Measurements from ENCODE around the gene DAZAP1.
A peak's percentile ranks its signal among the peaks of the same experiment; 100 is the strongest.

Gene DAZAP1

DNA sequence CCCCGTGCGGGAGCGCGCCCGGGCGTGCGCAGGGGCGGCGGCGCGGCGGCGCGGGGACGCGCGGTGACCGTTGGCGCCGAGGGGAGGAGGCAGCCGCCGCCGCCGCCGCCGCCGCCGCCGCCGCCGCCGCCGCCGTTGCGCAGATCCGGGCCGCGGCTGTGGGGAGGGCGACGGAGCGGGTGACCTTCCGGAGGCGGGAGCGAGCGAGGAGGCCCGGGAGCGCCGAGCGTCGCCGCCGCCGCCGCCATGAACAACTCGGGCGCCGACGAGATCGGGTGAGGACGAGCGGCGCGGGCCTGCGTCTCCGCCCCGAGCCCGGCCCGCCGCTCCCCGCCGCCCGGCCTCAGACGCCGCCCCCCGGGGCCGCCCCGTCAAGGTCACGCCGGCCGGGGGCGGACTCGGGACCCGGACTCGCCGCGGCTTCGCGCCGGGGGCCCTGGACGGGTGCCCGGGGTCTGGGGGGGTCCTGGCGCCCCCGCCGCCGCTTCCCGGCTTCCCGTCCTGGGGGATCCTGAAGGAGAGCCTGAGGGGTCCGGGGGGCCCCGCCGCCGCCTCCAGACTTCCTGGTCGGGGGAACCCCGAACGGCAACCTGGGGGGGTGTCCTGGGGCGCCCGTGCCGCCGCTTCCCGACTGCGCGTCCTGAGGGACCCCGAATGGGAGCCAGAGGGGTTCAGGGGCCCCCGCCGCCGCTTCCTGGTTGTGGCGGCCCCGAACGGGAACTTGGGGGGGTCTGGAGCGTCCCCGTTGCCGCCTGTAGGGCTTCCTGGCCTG, at the start of gene DAZAP1:
DAZAP1 (plus strand) TSS at position 59 of the 772 bp plus-strand sequence; CDS start at position 247, 188 bp downstream.
- DNase-seq (ENCODE audit: low read depth): no peak

DNA sequence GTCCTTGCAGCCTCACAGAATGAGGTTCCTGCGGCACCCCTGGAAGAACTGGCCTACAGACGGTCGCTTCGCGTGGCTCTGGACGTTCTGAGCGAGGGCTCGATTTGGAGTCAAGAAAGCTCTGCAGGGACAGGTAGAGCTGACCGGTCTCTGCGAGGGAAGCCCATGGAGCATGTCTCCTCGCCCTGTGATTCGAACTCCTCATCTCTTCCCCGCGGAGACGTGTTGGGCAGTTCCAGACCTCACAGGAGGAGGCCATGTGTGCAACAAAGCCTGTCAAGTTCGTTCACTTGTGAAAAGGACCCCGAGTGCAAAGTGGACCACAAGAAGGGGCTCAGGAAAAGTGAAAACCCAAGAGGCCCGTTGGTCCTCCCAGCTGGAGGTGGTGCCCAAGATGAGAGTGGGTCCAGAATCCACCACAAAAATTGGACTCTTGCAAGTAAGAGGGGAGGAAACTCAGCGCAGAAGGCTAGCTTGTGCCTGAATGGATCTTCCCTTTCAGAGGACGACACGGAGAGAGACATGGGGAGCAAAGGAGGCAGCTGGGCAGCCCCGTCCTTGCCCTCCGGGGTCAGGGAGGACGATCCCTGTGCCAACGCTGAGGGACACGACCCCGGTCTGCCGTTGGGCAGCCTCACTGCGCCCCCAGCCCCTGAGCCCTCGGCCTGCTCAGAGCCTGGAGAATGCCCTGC, 47.1 kb upstream of the DAZAP1 start:
- no peak for DNase-seq (ENCODE audit: low read depth)

GRCh38 chr19:1360818-1361461, 46.4 kb upstream of the DAZAP1 start:
- DNase-seq (ENCODE audit: low read depth): peak; percentile 51

- peak; percentile 72 for DNase-seq (ENCODE audit: low read depth)
Measured at GRCh38 chr19:1361601-1362386, 45.6 kb upstream of the DAZAP1 start.

DNA sequence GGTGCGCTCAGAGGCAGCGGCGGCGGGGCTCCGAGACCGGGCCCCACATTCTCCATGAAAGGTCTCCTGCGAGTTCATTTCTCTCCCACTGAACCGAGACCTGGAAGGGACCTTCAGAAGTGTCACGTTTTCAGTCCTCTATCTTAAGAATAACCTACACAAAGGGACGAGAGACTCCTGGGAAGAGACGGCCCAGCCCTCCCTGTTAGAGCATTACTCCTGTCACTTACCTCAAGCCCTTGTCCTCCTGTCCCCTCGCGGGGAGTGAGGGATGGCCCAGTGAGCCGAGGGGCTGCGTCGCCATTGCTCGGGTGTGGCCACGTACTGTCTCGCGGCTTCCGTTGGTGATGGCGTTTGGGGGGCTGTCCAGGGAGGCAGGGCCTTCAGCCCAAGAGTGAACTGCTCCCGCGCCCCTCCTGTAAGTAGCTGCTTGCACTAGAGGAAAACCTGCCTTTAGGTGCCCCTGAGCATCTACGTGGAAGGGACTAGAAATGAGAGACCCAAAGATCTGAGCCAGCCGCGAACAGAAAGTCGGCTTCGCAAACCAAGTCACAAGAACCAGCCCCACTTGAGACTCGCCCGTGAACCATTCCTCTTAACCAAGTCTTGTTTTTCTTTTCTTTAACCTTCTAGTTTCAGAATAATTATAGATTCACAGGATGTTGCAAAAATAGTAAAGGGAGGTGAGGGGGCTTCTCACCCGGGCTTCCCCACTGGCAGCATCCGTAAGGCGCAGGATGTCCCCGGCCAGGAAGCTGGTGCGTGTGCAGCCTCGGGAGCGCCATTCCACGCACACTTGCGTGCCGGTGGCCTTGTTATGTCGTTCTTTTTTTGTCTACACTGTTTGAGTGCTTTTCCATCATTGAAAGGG, 44.8 kb upstream of the DAZAP1 start:
- DNase-seq (ENCODE audit: low read depth): no peak

GRCh38 chr19:1363599-1363998, 43.8 kb upstream of the DAZAP1 start:
- no peak for DNase-seq (ENCODE audit: low read depth)

DNA sequence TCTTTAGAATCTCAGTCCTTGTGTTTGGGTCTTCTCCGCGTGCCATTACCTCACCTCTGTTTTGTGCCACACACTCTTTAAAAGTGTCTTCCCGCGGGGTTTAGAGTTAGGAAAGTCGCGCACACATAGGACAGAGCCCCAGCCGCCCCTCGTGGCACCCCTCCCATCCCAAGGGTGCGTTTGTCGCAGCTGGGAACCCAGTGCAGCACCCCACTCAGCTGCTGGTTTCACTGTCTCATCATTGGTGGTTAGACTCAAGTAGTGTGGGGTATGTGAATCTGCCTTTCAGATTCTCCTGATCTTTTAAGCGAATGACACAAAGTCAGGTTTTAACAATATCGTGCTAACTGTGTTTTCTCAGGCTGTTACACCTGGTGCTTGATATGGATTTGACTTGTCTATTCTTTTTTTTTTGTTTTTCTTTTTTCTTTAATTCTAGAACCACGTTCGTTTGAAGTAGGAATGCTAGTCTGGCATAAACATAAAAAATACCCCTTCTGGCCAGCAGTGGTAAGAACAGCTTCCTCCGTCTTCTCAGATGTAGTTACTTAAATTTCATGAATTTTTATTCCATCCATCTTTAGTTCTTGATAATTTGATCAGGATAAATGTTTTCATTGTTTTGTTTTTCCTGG, 43.2 kb upstream of the DAZAP1 start:
- DNase-seq (ENCODE audit: low read depth): no peak

GRCh38 chr19:1365319-1366269, 41.8 kb upstream of the DAZAP1 start:
- no peak for DNase-seq (ENCODE audit: low read depth)

- no peak for DNase-seq (ENCODE audit: low read depth)
Measured at GRCh38 chr19:1366296-1366695, 41.1 kb upstream of the DAZAP1 start.

DNA sequence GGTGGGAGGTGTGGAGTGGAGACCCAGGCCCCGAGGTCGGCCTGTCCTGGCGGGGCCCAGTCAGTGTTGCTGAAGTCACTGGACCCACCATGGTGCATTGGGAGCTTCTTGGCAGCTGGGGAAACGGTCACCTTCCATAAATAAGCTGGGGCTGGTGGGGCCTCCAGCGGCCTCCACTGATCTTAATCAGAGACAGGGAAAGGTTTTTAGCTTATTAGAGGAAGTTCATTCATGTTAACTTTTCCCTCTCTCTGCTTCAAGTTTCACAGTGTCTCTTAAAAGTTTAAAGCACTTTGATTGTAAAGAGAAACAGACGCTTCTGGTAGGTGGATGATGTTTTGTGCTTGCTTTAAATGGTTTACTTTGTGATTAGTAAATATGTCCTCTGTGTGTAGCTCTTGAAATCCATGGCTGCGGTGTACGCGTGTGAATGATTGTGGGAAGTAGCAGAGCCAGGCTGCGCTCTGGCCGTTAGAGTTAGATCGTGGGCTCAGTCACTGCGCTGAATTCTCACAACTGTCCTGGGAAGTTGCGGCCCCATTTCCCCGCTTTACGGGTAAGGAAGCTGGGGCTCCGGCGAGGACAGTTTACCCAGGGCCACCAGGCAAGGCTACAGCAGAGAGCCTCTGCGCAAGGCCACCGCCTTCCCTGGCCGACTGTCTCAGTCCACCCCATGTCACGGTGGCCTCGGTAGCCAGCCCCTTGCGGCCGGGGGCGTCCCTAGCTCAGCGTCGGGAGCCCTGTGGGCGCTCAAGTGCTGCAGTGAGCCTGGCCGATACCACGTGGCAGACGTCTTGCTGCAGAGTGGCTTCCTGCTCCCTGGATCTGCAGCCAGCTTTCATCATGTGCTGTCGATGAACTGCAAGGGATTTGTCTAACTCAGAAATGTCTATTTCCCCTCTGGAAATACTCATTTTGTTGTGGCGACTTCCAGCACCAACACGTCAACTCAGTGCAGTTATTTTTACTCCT, 40.2 kb upstream of the DAZAP1 start:
- DNase-seq (ENCODE audit: low read depth): no peak

DNA sequence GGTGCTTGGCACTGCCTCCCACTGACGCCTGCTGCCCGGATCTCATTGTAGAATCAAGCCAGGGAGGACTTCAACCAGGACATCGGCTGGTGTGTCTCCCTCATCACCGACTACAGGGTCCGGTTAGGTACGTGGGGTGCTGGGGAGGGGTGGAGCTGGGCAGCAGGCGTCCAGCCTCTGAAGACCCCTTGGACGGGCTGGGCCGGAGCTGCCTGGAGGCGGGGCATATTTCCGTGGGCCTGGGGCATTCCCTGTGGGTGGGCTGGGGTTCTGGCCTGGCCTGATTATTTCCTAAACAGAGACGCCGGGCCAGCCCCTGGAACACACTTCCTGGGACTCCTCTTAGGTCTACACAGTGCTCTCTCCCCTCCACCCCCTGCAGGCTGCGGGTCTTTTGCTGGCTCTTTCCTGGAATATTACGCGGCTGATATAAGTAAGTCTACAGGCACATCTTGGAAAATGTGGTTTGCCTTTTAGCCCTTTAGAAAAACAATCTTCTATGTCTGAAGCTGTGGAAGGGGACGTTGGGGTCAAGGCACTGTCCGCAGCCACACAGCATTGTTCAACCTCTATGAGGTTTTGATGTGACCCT, 38.1 kb upstream of the DAZAP1 start:
- no peak for DNase-seq (ENCODE audit: low read depth)

DNA sequence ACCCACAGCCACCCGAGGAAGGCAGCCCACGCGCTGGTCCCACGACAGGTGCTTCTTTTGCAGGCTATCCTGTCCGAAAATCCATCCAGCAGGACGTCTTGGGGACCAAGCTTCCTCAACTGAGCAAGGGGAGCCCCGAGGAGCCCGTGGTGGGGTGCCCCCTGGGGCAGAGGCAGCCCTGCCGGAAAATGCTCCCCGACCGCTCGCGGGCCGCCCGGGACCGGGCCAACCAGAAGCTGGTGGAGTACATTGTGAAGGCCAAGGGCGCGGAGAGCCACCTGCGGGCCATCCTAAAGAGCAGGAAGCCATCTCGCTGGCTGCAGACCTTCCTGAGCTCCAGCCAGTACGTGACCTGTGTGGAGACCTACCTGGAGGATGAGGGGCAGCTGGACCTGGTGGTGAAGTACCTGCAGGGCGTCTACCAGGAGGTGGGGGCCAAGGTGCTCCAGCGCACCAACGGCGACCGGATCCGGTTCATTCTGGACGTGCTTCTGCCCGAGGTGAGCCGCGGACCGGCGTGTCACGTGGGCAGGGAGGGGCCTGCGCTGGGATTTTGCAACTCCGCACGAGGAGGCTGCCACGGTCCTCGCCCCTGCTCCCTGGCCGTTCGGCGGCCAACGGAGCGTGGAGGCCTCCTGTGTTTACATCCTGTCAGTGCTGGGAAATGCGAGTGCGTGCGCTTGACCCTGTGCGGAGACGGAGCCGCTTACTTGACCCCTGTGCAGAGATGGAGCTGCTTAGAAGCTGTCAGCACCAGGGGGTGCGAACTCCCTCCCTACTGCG, 36.6 kb upstream of the DAZAP1 start:
- DNase-seq (ENCODE audit: low read depth): no peak

GRCh38 chr19:1373042-1373533, 34.3 kb upstream of the DAZAP1 start:
- no peak for DNase-seq (ENCODE audit: low read depth)

DNA sequence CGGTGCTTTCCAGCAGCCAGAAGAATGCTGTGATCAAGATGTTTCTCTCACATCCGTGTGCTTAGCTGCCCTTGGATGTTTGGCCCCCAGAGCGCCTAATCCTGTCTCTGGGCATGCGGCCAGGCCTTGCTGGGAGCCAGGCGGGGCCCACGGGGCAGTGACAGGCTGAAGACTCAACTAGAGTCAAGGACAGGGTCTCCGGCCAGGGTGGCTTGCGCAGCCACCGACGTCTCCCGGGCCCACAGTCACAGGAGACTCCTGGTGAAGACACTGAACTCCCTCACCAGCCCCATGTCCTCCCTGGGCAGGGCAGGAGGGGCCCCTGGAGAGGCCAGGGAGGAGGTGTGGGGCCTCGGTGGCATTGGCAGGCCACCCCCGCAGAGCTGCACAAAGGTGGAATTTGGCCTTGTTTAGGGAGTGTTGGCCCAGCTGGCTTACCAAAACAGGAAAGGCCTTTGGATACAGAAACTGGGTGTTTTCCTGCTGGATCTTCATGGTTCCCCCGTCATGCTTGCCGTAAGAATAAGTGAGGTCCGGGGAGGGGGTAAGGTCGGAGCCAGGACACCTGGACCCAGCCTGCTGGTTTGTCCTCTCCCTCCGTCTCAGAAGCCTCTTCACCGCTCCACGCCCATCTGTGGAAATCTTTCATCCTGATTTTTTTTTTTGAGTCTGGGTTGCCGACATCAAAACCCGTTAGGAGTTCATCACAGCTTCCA, 33.7 kb upstream of the DAZAP1 start:
- no peak for DNase-seq (ENCODE audit: low read depth)

DNA sequence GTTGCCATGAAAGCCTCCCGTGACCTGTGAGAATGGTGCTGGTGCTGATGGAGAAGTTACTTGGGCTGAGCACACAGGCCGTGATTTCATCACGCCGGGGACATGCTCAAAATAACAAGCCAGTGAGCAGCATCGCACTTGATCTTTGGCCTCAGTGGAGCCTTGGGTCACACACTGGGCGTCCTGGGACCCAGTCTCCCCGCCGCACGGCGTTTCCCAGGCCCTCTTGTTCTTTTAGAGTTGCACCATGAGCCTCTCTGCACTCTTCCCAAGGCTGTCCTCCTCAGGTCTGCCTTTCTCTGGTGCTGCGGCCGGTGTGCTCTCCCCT, 33.2 kb upstream of the DAZAP1 start:
- DNase-seq (ENCODE audit: low read depth): no peak

DNA sequence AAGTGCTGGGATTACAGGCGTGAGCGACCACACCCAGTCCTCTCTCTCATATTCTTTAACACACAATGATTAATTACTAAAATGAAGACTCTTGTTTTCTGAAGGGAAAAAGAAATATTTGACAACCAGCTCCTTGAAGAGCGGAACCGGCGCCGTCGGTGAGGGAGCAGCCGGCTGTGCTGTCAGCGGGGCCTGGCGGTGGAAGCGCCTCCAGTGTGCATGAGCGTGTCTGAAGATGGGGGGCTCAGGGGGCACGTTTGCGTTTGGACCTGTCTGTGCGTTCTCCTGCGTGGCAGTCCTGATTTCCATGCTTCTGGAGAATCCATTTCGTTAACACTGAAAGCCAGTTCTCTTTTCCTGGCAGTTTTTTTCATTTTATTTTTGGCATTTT, 31.0 kb upstream of the DAZAP1 start:
- DNase-seq (ENCODE audit: low read depth): no peak
